Hematopoietic multipotent progenitor cell (in vitro differentiated cells): Measurements from ENCODE around the gene WDR91. TPM values are rescaled to one million over a fixed set of nuclear protein-coding genes. Genes with fewer than 3 reads are reported as not detected.
"Not testable (repeated sequence)": the region's sequence is repeated elsewhere in the genome, so short reads cannot be mapped to it uniquely, and the experiment has no call there.

ENCODE experiments used
- DNase-seq, 3 donors: peaks; one replicate each; pipeline ENCODE4 v3.0.0-alpha.2; 2011 to 2015; ENCODE audit warnings: low read depth in 2 of 3, low spot score in 2 of 3
- total RNA-seq: library from RNA; depleted of rRNA; stranded (reverse); fragments of >200 nt; gene quantifications from one replicate; pipeline ENCODE4 v1.2.3, GENCODE V29; 2012

WDR91 gene
- total RNA-seq, 1 donor: 43.4 TPM

DNA sequence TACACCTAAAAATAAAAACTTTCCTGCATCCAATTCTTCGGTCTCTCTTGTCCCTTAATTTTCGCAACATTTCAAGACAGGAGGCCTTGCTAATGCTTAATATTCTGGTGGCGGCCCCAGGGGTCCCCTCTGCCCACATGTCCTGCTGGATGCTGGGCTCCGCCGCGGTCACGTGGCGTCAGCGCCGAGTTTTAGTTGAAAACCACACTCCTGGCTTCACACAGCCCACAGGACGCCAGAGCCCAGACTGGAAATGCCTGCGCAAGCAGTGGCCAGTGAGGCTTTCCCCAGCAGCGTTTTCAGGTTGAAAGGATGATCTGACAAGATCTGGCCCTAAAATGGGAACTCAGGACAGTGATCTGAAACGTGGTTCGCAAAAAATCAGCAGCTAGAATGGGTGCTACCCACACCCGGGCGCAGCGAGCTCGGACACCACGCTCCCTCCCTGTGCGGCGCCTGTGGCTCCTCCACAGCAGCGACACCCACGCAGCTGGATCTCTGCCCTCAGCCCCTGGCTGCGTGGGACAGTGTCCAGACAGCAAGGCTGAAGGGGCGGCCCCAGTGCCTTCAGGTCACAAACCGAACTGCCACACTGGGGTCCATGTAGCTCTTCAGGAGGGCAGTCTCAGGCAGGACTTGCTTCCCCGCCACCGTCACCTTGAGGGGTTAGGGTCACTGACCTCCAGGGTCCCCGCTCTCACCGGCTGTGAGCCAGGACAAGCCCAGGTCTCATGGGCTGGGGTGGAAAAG lies 29.2 kb downstream of the WDR91 start:
- no peak for DNase-seq

DNA sequence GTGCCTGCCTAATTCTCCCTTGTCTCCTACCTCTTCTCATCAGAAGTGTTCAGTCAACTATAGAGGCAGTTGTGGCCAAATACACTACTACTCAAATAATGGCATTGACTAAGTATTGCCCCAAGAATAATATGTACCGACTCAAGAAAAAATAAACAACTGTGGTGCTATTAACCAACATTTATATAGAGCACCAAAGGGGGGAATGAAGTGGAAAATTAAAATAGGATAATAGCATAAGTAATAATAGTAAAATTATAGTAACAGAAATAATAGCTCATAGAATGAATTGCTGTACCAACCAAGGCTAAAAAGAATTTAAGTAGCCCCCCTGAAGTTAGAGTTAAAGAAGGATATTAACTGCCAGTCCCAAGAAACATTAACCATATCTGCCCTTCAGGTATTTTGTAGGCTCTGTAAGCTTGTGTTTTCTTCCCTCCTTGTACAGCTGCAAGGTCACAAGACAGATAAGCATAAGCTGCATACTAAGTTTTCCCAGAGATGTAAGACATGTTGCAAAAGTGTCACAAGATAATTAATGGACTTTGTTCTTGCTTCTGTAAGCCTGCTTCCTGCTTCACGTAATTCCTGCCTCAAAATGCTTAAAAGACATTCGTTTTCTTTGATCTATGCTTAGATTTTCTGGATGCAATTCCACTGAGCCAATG lies 29.9 kb downstream of the WDR91 start:
- peak in 1 of 3 donors; percentile 33 for DNase-seq

DNA sequence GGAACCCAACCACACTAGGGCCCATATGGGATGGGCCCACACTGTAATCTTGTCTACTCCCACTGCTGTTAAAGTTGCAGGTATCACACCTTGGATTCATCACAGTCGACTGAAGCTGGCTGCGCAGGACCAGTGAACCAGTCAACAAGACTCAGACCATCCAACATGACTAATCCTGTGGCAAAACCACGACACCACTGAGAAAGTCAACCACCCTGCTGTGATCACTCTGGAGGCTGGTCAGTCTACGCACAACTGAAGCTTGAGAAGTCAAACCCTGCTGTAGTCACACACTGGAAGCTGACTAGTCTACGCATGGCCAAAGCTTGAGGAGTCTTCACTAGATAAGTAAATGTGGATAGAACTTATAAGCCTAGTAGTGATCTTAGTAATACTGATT lies 31.2 kb downstream of the WDR91 start:
- DNase-seq: no peak

DNA sequence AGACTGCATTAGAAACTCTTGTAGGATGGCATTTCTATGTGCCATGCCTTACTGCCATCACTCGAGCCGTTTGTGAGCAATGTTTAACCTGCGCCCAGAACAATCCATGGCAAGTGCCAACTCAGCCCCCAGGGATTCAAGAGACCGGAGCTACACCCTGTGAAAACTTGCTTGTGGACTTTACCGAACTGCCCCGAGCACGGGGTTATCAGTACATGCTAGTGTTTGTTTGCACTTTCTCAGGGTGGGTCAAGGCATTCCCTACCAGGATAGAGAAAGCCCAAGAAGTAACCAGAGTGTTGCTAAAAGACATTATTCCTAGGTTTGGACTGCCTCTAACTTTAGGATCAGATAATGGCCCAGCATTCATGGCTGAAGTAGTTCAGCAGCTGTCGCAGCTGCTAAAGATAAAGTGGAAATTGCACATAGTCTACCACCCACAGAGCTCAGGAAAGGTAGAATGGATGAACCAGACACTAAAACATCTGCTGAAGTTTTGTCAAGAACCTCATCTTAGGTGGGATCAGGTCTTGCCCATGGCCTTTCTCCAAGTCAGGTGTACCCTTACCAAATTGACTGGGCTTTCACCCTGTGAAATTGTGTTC lies 31.9 kb downstream of the WDR91 start:
- DNase-seq: no peak

DNA sequence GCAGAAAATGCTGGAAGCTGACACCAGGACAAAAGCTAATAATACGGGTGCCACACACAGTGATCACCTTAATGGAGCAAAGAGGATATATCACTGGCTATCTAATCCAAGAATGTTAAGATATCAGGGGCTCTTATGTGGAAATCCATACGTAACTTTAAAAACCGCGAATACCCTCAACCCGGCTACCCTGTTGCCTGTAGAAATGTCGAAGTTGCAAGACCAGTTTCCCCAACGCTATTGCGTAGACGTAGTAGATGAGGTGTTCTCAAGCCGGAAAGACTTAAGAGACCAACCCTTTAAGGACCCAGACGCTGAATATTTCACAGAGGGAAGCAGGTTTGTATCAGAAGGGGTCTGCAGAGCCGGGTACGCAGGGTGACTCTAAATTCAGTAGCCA lies 33.0 kb downstream of the WDR91 start:
- no peak for DNase-seq

DNA sequence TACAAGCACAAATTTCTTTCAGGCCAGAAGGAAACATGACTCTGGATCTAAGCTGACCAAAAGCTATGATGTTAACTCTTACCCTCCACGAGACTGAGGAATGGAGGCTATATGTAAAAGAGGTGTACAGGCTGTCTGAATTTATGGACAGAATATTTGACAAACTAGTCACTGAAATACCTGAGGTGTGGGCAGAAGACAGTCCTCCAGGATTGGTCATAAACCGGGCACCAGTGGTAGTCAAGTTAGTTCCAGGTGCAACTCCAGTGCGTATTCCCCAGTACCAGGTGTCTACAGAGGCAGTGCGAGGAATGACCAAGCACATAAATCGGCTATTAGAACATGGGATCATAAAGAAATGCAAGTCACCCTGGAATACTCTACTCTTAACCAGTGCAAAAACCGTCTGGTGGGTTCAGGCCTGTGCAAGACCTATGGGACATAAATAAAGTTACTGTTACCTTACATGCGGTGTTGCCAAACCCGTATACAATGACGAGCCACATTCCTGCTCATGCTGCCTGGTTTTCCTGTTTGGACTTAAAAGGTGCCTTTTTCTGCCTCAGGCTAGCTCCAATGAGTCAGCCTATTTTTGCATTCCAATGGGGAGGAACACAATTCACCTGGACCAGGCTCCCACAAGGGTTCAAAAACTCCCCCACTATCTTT lies 34.2 kb downstream of the WDR91 start:
- no peak for DNase-seq

DNA sequence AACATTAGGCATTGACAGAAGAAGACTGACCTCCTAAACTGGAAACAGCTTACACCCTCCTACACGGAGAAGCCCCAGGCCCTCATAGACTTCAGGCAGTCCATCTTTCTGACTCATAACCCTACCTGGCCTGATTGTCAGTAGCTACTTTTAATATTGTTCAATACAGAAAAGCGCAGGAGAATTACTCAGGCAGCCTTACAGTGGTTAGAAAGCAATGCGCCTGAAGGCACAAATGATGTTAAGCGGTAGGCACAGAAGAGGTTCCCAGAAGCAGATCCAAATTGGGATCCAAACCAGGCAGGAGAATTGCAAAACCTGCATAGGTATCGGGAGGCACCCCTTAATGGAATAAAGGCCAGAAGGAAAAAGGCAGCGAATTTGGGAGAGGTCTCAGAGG lies 35.4 kb downstream of the WDR91 start:
- no peak for DNase-seq

DNA sequence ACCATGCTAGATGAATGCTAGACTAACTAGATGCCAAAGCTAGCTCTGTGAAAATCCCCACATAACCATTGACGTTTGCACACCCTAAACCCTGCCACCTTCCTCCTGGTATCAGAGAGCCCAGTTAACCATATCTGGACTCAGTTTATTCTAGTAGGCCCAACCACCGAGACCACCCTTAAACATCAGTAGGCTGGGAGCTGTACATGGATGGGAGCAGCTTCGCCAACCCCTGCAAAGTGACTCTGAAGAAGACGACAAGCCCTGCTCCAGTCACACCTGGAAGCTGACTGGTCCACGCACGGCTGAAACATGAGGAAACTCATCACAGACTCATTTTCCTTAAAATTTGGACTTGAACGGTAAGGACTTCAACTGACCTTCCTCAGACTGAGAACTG lies 36.4 kb downstream of the WDR91 start:
- no peak for DNase-seq

DNA sequence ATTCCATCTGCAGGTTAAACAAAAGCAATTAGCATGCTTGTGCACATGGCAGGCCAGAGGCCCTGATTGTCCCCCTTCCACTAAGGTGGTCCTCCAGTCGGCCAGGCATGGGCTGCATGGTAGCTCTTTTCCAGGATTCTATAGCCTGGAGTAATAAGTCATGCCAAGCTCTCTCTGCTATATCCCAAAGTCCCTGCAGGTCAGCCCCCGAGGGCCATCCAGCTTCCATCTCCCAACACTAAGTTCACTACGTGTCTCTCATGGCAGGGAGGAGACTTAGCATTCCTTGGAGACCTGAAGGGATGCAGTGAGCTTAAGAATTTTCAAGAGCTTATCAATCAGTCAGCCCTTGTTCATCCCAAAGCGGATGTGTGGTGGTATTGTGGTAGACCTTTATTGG lies 37.4 kb downstream of the WDR91 start:
- DNase-seq: not testable (repeated sequence)

DNA sequence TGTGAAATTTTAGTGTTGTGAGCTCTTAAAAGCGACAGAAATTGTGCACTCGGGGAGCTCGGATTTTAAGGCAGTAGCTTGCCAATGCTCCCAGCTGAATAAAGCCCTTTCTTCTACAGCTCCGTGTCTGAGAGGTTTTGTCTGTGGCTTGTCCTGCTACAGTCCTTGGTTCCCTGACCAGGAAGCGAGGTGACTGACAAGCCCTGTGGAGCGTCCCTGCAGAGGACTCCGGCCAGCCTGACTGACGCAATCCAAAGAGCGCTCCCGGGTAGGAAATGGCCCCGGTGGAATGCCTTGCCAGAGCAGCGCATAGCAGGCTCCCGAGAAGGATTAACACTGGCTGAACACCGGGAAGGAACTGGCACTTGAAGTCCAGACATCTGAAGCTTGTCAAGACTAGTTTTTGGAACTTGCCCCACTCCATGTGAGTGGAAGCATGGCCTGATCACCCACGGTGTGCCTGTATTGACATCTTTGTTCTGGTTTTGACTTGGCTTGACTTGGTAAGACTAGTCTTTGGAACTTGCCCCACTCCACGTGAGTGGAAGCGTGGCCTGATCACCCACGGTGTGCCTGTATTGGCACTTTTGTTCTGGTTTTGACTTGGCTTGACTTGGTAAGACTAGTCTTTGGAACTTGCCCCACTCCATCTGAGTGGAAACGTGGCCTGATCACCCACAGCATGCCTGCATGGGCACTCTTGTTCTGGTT lies 39.6 kb downstream of the WDR91 start:
- not testable (repeated sequence) for DNase-seq

DNA sequence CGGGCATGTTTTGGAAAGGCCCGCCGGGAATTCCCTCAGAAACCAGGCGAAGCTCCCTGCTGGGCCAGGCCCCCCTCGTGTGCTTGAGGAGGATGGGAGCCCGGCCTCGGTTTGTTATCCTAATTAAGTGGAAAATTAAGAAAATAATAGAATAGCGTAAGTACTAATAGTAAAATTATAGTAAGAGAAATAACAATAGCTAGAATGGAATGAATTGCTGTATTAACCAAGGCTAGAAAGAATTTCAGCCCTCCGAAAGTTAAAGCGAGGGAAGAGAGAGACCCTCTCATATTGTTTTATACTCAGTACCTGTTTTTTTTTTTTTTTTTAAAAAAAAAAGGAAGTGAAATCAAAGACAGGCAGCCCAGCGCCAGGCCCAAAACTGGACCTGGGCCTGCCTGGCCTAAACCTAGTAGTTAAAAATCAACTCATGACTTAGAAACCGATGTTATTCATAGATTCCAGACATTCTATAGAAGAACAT lies 40.3 kb downstream of the WDR91 start:
- peak in 1 of 3 donors; percentile 28 for DNase-seq

DNA sequence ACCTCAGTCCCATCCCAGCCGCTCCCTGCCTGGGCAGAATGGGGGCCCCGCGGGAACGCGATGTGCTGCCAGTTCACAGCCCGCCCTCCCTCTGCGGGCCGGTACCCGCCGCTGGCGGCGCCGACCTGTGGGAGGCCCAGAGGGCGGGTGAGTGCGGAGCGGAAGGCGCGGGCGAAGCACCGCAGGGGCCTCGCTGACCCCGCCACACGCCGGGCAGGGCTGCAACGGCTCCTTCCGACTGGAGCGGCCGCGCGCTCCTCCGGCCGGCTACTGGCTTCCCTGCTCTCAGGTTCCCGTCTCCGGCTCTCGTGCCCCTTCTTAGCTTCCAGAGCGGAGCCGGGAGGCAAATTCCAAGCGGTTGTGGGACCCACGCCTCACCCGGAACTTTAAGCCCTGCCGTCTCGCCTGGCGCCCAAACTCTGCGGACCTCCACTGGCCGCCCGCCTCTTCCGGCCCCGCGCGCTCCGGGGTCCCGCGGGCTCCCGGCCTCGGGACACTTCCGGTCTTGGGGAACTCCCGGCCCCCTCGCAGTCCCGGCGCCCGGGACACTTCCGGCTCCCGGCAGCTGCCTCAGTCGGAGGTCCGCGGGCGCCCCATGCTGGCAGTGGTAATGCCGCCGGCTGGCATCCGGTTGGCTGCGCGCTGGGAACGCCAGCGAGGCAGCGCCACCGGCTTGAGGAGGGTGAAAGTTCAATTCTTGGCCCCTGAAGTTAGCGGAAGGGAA lies 40.9 kb downstream of the WDR91 start, which contains the start of gene CYREN:
TSS of gene CYREN (minus strand) at position 434 of the 724 bp plus-strand sequence. CDS start 1,785 bp downstream, outside the sequence.
- peak; percentile 78 to 90 (median 85) for DNase-seq

DNA sequence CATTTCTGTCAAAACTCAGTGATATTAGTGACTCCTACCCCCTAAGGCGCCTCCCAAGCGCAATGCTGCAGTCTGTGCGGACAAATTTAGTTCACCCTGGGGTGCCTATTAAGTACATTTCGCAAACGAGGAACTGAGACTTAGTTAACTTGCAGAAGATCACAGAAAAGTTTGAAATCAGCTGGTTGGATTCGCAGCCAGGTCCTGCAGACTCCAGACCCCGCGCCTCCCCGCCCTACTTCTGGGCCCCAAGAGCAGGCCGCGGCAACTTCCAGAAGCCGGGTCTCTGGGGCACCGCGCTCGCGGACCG lies 41.4 kb downstream of the WDR91 start:
- DNase-seq: no peak

DNA sequence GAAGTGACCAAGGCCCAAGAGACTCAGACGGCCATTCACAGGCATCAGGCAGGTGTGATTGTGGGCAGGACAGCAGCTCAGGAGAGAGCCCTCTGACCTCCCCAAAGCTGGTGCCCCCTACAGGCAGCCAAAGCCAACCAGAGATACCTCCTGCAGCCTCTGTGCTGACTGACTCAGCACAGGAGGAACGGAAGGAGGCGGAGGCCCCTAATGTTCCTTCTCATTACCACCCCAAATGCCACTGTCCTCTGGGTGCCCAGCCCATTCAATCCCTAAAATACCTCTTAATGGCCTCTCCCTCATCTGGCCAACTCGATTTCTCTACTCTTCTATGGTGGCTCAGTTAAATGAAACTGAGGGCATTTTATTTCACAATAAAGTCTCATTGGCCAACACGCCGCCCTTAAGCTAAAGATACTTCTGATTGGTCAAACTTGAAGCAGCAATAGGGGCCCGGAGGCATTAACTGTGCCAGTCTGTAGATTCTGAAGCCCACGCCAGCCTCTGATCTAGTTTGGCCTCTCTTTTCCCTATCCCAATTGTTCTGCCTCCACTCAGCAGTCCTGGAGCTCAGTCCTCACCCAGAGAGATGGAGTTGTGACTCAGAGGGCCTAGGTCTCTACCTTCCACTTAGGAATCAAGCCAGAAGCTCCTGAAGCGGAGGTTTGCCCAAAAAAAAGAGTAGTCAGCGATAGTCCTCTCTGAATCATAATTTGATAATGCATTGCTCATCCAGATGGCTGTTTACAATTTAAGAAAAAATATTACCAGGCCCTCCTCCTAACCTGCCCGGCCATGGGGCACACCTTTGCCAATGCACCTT lies 42.0 kb downstream of the WDR91 start:
- peak; percentile 25 to 62 (median 50) for DNase-seq

DNA sequence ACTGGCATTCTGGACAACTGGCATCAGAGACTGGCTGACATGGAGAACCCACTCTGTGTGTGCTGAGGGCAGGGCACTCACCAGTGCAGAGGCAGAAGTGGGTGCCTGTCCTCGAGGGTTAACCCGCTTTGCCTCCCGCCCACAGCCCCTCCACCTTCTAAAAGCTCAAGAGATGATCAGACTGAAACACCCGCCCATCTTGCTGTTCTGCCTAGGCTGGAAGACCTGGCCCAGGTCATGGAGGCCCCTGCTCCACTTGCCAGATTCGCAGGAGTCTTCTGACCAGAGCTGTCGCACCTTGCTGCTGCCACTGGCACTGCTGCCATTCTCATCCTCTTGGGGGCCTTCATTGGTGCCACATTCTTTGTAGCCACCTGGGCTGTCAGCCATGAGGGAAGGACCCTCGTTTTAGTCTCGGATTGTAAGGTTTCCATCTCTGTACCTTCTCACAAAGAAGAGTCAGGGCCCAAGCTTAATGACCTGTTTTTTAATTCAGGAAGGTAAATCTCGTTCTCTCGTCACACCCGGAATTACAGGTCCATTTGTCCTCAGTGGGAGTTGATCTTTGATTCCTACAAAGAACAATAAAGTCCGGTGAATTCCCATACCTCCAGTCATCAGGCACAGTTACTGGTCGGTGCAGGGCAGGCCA lies 42.7 kb downstream of the WDR91 start:
- DNase-seq: no peak

DNA sequence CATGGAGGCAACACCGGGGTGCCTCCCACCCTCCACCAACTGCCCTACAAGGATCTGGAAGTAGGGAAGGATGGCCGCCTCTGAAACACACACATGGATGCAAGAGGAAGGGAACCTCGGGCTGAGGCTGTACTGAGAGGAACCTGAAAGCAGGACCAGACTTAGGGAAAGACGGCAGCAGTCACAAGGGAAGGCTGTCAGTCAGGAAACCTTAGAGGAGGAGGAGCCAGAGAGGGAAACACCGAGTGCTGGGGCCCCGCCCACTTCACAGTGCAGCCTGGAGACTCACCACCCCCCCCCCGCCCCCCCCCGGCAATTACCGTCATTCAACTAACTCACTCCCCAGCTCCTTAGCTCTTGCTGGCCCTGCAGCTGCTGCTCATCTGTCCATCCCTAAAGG lies 43.3 kb downstream of the WDR91 start:
- peak in 1 of 3 donors; percentile 22 for DNase-seq

DNA sequence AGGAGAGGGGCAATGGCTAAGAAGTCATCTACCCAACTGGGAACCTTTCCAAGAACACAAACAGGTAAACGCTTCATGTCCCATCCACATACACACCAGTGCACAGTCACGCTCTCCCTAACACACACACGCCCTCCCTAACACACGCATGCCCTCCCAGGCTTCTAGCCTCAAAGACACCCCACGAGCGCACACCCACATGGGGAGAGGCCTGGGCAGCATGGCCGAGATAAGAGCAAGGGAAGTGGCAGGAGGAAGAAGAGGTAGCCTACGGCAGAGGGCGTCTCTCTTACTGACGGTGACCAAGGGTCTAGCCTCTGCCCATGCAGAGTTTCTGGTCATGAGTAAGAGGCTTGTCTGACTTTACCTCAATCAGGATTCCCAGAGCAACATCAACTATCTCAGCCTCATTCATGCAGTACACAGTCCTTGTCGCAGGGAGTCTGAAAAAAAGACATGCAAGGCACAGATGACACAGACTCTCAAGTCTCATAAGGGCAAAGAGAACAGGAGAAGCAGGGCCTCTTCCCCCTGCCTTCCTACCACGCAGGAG lies 43.9 kb downstream of the WDR91 start:
- DNase-seq: peak in 1 of 3 donors; percentile 32

DNA sequence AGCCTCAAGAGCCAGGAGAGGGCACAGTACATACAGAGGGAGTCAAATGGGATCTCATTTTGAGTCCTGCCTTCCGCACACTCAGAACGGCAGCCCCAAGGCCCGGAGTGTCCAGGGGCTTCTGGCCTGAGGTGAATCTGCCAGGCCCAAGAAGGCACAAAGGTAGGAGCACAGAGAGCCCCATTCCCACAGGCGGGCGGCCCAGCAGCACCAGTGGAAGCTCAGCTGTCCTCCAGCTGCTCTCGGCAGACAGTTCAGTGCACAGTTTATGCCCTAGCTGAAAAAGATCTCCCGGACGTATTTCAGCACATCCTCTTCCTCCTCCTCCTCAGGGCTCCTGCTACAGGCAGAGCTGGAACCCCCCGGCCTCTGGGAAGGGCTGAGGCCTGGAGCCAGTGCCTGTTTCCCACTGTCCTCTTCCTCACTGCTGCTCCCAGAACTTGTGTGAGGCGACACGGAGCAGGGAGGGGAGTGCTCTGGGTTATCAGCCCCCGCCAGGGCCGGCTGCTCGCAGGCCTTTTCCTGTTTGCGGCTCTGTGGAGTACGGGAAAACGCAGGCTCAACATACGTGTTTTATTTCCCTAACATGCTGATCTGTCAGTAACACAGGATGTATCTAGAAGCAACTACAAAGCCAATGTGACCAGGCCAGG lies 44.9 kb downstream of the WDR91 start:
- peak in 2 of 3 donors; percentile 64 to 67 for DNase-seq
